Kidney (tissue), 14 donors: ENCODE measurements around the gene PTTG2. TPM values are rescaled to one million over a fixed set of nuclear protein-coding genes. Genes with fewer than 3 reads are reported as not detected.

ENCODE experiments used
- DNase-seq, 5 donors: peaks; one replicate each; pipeline ENCODE4 v3.0.0-alpha.2; 2013 to 2020
- FAIRE-seq: peaks from 2 replicates; lab custom pipeline; 2012; peaks lifted over from hg19 to GRCh38; lab: Jason Lieb, UNC
- H3K27ac ChIP-seq, 2 donors: one replicate each; pipeline ENCODE4 v1.7.0; 2013; ENCODE audit warnings: low read depth in 2 of 2, low read length in 2 of 2, inconsistent platforms in 1 of 2
- H3K27me3 ChIP-seq: one replicate; pipeline ENCODE4 v1.7.1; 2013; ENCODE audit warnings: low read length, inconsistent platforms; ENCODE audit not compliant: control insufficient read depth, insufficient read depth
- H3K36me3 ChIP-seq, 3 donors: one replicate each; pipeline versions ENCODE4 v1.7.0 to v1.7.1; 2013; ENCODE audit warnings: low read length in 3 of 3, control low read depth in 1 of 3, inconsistent platforms in 1 of 3; ENCODE audit not compliant: insufficient read depth in 3 of 3, control insufficient read depth in 2 of 3
- H3K4me1 ChIP-seq, 3 donors: one replicate each; pipeline versions ENCODE4 v1.7.0 to v1.7.1; 2013; ENCODE audit warnings: low read length in 3 of 3, inconsistent platforms in 1 of 3, low read depth in 1 of 3; ENCODE audit not compliant: control insufficient read depth in 2 of 3, insufficient read depth in 2 of 3
- H3K4me3 ChIP-seq, 3 donors: one replicate each; pipeline versions ENCODE4 v1.7.0 to v1.8.1; 2013; ENCODE audit warnings: low read length in 3 of 3, control low read depth in 1 of 3, inconsistent platforms in 1 of 3
- H3K9ac ChIP-seq, 3 donors: one replicate each; pipeline versions ENCODE4 v1.7.0 to v1.7.1; 2013; ENCODE audit warnings: low read length in 3 of 3, control low read depth in 1 of 3, inconsistent platforms in 1 of 3
- H3K9me3 ChIP-seq, 3 donors: one replicate each; pipeline versions ENCODE4 v1.7.0 to v1.7.1; 2013; ENCODE audit warnings: low read length in 3 of 3, control low read depth in 1 of 3, inconsistent platforms in 1 of 3; ENCODE audit not compliant: control insufficient read depth in 2 of 3, insufficient read depth in 1 of 3
- intact Hi-C: fragments of 100-400 bp; cut with DNase I; formaldehyde crosslinking; loops from one replicate; pipeline ENCODE4 v1.11.1; 2022
- polyA plus RNA-seq: library from polyadenylated mRNA; stranded (reverse); fragments of 350-450 nt; fragmentation: Illumina TruSeq; extraction: RNeasy Lipid Tissue Mini Kit (QIAGEN cat#74804); gene quantifications from one replicate; pipeline ENCODE4 v1.2.3, GENCODE V29; 2014; ENCODE audit warnings: low read depth, low replicate concordance; ENCODE audit not compliant: insufficient read depth
- total RNA-seq: library from RNA; stranded (reverse); fragmentation: NEBNext Ultra II Directional; extraction: Animal tissue kit (Norgen Biotek cat#: 25700); gene quantifications from one replicate; pipeline ENCODE4 v1.2.1, GENCODE V29; 2021
- TF ChIP-seq, protein P1 (sequence below): IDR thresholded peaks from 3 replicates; pipeline ENCODE4 v1.5.1; 2012; ENCODE audit warnings: mild to moderate bottlenecking, moderate library complexity, borderline replicate concordance; ENCODE audit not compliant: insufficient read depth; ENCODE audit errors: extremely low read depth
- donor health status: control.
- donor health status: control.
- donor health status: control.
- donor health status: control.
- donor health status: control.
- donor health status: DM: yes; HTN: yes; CAD: no.
- donor health status: Normal renal cell carcinoma (clear cell type).

The PTTG2 gene
- total and polyA plus RNA-seq, 2 donors from 2014 or later: 1.0 TPM; not detected in 1

- Histone ChIP-seq H3K27ac (peak overlapping the region; percentile 3 to 29), H3K27me3 (no peaks in the 10 kb centered on the region), H3K9me3 (no peaks in the 10 kb centered on the region), H3K4me3 (no peak overlapping the region), H3K36me3 (no peaks in the 10 kb centered on the region), H3K4me1 (peaks cover 22 to 56% (median 35%) of the 10 kb centered on the region in 3 donors), H3K9ac (no peak overlapping the region)
- TF ChIP-seq, protein P1, sequence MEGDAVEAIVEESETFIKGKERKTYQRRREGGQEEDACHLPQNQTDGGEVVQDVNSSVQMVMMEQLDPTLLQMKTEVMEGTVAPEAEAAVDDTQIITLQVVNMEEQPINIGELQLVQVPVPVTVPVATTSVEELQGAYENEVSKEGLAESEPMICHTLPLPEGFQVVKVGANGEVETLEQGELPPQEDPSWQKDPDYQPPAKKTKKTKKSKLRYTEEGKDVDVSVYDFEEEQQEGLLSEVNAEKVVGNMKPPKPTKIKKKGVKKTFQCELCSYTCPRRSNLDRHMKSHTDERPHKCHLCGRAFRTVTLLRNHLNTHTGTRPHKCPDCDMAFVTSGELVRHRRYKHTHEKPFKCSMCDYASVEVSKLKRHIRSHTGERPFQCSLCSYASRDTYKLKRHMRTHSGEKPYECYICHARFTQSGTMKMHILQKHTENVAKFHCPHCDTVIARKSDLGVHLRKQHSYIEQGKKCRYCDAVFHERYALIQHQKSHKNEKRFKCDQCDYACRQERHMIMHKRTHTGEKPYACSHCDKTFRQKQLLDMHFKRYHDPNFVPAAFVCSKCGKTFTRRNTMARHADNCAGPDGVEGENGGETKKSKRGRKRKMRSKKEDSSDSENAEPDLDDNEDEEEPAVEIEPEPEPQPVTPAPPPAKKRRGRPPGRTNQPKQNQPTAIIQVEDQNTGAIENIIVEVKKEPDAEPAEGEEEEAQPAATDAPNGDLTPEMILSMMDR: no peak
- FAIRE-seq: no peak
- intact Hi-C loops: no loop called here
- DNase-seq: no peak
Observed at GRCh38 chr4:37985730-37986275, 25.6 kb downstream of the PTTG2 start.

DNA sequence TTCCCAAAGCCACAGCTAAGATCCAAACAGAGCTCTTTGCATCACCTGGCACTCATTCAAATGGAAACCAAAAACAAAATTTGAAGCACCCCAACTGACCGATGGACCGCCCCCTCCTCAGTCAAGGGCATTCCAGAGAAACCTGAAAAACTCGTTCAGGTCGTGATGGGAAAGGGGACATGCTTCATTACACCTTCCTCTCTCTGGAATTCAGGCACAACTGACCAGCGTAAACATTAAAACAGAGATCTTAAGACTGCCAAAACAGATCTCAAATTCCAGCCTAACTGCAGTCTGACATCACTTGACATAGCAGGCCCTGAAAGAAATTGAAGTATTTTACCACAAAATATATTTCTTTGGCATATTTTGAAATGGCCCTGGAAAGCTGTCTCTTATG lies 28.5 kb downstream of the PTTG2 start:
- TF ChIP-seq, protein P1: no peak
- Histone ChIP-seq H3K4me1 (peaks cover 15 to 46% (median 27%) of the 10 kb centered on the region in 3 donors), H3K9me3 (no peaks in the 10 kb centered on the region), H3K27me3 (no peaks in the 10 kb centered on the region), H3K4me3 (no peak overlapping the region), H3K27ac (peak overlapping the region; percentile 68 to 96), H3K36me3 (no peaks in the 10 kb centered on the region), H3K9ac (no peak overlapping the region)
- FAIRE-seq (no peak), DNase-seq (peak in 4 of 5 donors; percentile 63 to 92 (median 84))
- intact Hi-C loops: no loop called here

- FAIRE-seq (peak; percentile 58), DNase-seq (peak in 1 of 5 donors; percentile 37)
- Histone ChIP-seq H3K9ac (peak overlapping the region in 1 of 3 donors; percentile 54), H3K36me3 (no peaks in the 10 kb centered on the region), H3K27me3 (no peaks in the 10 kb centered on the region), H3K4me3 (peak overlapping the region in 1 of 3 donors; percentile 4), H3K9me3 (no peaks in the 10 kb centered on the region), H3K4me1 (peaks cover 15 to 48% (median 31%) of the 10 kb centered on the region in 3 donors), H3K27ac (peak overlapping the region; percentile 71 to 96)
- intact Hi-C loops: no loop called here
- TF ChIP-seq, protein P1: no peak
Observed at GRCh38 chr4:37989398-37990260, 29.4 kb downstream of the PTTG2 start.
